GM18858 (cell line): ENCODE measurements around the gene CCDC138.

Source experiments
- ATAC-seq: cut with Tn5 transposase; IDR thresholded peaks from one replicate; pipeline ENCODE4 v1.9.1; 2021; ENCODE audit not compliant: unreplicated experiment

The CCDC138 gene

DNA sequence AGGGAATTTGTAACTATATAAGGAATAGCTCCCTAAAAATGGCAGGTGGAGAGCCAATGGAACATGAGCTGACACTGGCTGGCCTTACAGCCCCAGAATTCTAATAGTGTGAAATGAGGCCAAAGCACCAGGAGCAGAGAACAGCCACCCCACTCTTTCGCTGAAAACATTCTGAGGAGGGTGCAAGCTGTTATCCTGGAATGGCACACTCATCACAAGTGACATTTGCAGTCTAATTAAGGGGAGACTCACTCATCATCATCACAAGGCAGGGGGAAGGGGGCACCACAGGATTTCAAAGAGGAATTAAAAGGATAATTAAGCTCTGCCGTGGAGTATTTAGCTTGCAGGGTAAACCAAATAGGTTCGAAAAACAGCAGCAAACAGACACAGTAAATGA, 108.2 kb downstream of the CCDC138 start:
- no peak for ATAC-seq

DNA sequence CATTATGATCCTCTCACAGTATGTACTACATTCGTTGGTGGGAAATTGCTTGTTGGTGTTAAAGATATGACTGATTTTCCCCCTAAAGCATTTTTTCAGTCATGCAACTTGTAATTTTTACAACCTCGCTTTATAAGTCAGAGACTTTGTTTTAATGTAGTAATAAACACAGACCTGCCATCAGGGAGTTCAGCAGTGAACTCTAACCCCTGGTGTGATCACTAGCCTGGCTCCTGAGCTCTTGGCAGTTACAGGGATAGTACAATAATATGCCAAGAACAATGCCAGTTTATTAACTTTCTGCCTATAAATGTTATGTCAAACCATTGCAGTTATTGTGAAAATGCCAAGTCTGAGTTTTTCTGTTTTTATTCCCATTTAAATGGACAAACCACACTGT, 108.6 kb downstream of the CCDC138 start:
- no peak for ATAC-seq

DNA sequence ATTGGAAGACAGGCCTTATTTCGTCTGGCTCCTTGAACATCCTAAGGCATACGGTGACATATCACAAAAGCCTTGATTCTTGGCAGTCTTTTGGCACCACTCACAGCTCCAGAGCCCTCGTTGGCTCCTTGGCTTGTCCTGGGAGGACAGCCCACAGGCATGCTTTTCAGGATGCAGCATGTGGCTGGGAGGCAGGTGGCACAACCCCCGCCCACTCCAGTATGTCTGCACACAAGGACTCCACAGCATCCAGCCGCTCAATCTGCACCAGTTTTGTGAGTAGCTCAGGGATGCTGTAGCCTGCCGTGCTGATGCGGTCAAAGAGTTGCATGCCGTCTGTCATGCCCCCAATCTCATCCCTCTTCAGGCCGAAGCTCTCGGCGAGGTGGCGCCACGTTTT, 110.2 kb downstream of the CCDC138 start:
- ATAC-seq: no peak

DNA sequence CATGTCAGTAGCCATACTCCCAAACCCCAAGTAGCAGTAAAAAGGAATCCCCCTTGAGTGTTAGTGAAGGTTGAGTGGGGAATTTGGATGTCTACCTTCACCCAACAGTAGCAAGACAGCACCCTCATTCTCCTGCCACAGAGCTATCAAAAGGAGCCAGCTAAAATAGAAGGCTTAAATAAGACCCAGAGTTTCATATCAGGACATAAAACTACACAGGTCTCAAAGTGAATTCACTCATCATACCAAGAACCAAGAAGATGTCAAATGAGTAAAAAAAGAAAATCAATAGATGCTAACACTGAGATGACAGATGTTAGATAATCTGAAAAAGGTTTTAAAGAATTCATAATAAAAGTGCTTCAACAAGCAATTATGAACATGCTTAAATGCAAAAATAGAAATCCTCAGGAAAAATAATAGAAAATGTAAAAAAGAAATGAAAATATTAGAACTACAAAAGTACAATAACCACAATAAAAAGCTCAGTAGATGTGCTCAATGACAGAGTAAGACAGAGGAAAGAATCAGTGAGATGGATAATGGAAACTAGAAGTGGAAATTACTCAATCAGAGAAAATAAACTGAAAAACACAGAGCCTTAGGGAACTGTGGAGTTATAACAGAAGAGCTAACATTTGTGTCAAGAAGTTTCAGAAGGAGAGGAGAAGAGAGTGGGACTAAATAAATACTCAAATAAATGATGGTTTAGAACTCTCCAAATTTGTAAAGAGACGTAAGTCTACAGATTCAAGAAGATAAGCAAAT, 111.9 kb downstream of the CCDC138 start:
- ATAC-seq: no peak

DNA sequence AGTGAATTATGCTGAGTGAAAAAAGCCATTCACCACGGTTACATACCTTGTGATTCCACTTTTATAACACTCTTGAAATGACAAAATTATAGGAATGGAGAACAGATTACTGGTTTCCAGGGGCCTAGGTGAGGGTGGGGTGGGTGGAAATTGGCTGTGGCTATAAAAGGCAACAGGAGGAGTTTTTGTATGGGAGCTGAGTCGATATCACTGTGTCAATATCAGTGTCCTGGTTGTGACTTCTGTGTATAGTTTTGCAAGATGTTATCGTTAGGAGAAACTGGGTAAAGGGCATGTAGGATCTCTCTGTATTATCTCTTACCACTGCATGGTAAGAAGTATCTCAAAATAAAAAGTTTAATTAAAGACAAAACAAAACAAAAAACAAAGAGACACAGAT, 118.1 kb downstream of the CCDC138 start:
- no peak for ATAC-seq

DNA sequence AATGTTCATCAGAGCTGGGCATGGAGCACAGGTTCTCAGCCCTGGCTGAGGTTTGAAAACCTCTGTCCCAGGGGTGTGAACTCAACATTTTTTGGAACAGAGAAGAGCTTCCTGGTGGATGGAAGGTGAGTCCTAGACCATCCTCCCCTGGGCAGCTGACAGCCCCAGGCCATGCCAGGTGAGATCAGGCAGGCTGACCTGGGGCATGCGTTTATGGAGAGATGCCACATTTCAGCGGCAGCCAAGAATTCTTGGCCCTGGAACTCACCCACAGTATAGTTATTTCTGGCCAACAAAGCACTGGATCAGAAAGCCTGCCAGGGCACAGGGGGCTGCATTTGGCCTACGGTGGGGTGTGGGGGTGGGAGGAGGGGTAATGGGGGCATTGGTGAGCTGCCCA, 118.6 kb downstream of the CCDC138 start:
- ATAC-seq: no peak

DNA sequence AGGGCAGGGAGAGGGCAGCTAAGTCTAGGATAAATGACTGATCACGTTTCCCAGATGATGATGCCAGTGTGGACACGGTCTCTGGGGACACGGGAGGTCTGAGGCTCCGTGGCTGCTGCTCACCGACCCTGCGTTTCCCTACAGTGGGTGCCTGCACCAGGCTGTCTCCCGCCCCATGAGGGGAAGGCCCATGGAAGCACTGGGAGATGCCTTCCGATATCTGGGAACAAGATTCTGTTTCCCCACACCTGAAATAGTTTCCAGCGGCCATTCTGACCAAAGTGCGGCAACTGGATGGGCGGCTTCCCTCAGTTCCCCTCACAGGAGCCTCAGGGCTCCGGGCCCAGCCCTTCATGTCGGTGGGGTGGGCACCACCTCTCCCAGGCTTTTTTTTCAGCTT, 119.3 kb downstream of the CCDC138 start:
- no peak for ATAC-seq

DNA sequence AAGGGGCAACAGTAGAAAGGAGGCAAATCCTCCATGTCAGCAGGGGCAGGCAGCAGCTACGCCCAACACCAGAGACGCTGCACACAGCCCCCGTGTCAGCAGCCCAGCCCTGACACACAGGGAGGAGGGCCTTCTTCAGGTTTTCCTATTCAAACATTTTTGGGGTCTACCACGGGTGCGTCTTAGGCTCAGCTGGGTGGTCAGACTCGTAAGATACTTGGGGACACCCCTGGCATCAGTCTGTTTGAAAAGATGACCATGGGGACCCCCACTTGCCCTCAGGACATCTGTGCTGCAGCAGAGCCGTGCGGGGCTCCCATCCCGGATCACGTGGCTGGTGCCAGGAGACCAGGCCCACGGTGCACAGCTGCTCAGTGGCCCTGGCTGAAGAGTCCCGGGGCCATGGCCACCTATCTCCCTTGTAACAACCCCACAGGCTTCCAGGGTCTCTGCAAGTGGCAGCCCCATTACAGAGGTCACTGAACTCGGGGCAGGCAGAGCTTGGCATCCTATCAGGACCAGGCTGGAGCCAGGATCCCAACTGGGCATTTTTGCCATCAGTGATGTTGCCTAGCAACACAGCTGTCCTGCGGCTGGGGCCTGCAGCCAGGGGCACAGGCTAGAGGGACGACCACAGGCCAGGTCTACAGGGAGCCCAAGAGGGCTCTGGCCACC, 120.0 kb downstream of the CCDC138 start:
- ATAC-seq: no peak

DNA sequence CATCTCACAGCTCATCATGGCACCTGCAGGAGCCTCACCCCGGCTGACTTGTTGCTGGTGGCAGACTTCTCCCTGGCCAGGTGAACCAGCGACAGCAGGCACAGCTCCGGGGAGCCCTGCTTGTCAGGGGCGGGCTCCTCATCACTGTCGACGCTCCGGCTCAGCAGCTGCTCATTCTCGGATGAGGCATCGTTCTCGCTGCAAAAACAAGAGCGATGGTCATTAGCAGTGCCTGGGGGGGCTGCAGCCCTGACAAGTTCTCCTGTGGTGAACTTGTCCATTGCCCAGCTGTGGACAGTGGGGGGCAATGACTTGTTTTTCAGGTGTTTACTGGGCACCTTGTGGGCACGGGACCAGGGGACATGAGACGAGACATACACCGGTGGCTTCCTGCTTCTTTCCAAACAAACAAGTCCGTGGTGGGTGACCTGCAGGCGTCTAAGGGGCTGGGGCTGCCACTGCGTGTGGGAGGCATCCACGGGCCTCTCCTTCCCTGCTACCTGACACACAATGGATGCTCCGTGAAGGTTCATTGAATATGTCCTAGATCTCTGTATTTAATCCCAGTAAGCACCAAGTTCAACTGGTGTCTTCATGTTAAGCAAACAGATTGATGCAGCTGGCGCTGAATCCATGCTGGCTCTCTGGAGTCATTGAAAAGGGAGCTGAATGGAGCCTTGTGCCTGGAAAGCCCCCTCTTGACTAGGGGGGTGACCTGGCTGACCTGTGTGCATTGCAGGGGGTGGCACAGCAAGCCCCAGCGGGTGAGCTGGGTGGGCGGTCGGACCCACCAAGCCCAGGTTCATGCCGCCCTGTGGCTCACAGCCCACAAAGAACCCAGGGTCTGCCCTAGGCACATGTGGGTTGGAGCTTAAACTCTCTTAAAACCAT, 121.5 kb downstream of the CCDC138 start:
- ATAC-seq: no peak

DNA sequence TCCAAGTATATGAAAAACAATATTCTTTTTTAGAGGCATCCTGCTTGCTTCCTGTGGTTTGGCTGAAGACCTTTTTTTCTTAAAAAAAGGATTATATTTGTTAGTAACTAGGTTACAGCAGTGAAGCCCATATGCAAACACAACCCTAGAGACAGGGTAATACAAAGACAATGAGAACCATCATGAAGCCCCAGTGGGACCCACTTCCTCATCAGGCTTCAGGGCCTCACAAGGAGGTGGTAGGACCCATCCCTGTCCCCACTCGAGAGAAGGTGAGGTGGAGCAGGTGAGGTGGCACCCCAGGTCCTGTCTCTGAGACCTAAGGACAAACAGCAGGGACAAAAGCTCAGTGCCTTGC, 122.1 kb downstream of the CCDC138 start:
- ATAC-seq: no peak

DNA sequence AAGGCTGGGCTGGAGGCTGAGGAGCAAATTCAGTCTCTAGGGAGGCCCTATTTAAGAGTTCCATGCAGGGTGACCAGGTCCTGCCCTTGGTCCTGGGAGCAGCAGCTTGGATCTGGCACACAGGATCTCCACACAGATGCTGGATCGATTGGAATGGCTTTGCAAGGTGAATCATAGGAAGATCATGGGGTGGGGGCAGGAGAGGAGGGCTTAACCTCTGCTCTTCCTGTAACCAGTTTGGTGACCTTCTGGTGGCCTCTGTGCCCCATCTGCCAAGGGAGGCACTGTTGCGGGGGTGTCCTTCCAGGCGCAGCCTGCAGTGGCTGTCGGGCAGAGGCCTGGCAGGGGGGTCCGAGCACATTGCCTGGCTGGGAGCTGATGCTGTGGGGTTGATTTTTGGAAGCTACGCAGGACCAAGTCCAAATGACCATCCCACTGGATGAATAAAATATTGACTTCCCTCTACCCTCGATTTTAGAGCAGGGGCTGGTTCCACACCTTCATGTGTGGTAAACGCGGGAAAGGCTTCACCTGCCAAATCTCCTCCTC, 122.8 kb downstream of the CCDC138 start:
- ATAC-seq: no peak

DNA sequence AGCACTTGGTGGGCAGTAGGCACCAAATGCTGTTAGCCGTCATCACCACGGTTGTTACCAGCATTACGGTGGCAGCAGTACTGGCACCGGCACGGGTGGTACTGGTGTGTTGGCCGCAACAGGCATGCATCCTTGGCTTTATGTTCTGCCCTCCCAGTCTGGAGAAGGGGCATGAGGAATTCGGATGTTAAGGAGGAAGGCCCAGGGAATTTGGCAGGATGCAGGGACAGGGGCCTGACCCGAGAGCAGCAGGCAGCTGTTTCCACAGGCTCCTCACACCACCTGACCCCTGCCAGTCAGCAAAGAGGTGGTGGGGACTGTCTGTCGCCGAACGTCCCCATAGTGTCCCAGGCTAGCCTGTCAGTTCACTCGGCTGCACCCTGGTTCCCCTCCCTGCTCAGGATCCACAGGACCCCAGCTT, 123.5 kb downstream of the CCDC138 start:
- no peak for ATAC-seq

DNA sequence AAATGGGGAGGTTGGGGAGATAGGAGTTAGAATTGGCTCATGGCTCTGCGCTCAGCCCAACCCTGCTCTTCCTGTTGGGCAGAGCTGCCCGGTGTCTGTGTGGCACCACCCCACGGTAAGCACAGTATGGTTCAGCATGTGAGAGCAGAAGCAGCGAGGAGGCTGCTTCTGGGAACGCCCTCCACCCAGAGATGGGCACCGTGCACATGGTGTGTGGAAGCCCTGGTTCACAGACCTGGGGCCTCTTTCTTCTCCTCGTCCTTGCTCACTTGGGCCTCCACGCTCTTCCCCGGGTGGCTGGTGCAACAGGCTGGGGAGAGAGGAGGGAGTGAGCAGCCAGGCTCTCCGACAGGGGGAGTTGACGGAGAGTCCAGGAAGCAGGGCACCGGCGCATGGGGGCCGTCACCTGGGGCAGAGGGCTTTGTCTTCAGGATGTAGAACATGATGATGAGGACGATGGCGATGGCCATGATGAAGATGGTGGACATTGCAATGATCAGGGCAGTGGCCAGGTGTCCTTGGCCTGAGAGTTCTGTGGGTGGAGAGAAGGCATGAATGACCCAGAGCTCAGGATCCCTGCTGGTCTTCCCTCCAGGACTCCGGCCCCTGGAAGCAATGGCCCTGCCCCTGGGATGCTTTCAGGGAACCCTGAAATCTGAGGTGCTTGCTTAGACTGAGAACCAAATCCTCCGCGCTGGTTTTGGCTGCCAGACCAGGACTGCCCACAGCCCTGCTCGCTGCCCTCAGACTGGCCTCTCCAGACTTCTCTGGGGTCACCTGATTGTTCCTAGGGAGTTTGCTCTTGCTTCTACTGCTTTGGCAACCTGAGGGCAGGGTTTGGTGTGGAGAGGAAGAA, 124.2 kb downstream of the CCDC138 start:
- no peak for ATAC-seq

DNA sequence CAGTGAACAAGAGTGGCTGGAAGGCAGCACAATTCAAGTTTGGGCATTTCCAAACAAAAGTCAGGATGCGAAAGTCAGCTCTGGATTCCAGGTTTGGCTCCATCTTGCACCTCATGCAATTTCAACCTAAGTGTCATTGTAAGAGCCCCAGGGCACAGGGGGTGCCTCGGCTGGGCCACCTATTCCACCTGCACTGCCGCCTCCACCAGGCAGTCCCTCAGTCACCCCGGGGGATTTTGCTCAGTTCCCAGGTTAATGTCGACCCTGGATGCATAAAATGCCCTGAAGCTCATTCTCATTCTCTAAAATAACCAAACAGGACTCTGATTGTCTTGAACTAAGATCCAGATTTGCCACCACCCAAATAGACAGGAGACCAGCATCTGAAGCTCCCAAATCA, 124.8 kb downstream of the CCDC138 start:
- ATAC-seq: no peak

DNA sequence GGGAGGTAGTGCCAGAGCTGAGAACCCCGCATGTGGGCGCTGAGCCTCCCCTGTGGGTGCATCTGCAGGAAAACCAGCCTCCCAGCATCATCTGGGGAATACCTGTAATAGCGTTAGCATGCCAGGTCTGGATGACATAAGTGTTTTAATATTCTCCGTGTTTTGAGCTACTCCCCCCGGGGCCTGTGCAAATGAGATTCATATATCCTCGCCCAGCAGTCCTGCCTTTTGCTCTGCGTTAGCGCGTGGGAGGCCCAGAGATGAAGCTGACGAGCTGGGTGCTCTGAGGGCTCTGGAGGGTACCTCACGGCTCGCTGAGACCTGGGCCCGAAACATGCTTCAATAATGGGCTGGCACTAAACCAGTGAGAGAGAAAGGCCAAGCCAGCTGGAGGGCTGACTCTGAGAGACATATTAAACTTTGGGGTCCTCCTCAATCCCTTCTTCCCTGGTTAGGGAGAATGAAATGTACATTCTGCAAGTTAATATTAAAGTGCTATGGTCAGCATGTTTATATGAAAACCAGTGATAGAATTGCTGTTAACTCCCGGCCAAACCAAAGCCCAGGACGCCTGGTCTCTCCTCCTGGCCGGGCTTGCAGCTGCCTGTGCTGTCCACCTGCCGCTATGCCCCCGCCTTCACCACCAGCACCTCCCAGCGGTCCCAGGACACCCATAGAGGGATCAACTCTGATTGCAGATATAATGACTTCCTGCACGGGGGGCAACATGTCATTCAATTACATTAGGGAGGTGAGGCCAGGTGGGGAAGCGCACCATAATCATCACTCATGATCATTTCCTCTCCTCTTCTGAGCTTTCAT, 125.4 kb downstream of the CCDC138 start:
- ATAC-seq: no peak

DNA sequence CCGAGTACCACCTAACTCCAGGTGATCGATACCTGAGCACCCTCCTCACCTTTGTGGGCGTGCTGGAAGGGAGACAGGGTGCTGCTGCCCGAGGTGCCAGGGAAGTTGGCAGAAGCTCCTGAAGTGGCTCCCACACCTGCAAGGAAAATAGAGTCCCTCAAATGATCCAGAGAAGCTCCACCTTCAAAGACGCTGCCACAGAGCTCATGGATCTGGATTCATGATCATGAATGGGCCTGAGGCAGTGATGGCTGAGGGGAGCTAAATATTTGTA, 126.0 kb downstream of the CCDC138 start:
- ATAC-seq: no peak

DNA sequence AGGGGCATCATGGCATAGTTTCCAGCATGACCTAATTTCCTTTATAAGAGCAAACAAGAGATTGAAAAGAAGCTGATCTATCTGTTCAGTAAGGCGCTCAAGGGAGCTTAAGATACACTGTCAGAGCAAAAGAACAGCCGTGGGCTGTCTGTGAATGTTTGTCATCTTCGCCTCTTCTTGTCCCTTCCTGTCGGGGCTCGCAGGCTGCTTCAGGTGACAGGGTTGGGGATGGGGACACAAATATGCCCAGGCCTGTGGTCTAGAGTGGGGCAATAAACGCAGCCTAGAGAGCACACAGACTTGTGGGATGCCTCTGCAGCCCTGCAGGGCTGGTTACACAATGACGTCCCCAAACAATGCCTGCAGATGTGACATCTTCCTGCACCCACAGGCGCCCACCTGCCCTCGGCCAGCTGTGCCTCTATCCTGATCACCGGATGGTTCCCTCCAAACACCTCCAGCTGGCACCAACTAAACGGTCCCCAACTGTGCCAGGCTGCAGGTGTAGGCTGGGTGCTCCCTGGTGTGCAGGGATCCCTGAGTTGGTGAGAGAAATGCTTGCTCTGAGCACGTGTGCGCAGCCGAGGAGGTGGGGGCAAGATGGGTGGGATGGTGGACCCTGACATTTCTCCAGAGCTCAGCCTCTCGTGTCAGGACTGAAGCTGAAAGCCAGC, 129.7 kb downstream of the CCDC138 start:
- ATAC-seq: no peak

DNA sequence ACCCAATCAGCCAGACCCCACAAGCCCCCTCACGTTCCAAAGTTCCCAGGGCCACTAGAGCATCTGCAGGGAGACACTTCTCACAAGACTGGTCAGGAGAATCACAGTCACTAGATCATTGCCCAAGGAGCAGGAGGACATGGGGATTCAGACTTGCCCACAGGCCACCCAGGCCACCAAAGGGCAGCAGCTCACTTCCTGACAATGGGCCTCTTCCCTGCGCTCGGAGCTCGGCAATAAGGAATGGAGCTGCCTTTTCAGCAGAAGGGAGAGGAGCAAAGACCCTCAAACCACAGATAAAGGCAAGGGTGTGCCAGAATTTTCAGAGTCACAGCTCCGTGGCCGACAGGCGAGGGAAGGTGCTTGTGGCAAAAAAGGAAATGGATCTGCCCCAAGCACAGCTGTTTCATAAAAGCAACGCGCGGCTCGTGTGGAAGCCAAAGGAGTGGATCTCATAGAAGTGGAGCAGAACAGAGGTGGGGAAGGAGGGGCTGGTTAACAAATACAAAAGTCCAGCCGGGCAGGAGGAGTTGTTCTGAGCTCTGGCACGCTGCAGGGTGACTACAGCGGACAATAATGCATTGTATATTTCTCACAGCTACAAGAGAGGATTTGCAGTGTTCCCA, 130.3 kb downstream of the CCDC138 start:
- no peak for ATAC-seq

DNA sequence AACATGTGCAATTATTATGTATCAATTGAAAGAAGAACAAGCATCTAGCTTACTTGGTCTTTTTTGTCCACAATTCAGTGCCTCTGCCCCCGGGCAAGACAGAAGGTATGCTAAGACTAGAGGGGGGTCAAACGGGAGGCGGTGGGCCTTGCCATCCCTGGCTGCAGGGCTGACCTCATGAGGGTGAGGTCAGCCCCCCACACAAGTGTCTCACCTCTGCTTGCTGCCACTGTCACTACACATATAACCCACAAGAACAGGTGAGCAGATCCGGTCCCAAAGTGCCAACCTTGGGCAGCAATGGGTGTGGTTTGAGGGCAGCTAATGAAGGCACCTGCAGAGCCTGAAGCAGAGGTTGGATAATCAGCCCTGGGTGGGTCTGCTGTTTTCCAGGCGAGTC, 131.0 kb downstream of the CCDC138 start:
- no peak for ATAC-seq
